Measurements from ENCODE around the gene GALNT2.

GALNT2 gene

GRCh38 chr1:230315099-230315498 lies 248.1 kb downstream of the GALNT2 start:
- peaks cover 0 to 2% (median 0%) of the 10 kb centered on the region in 3 experiments for H3K27me3 ChIP-seq (ENCODE audit: control insufficient read depth in 3 of 3, insufficient read depth in 3 of 3, low read depth in 1 of 3, low read length in 3 of 3)
- H3K9ac ChIP-seq (ENCODE audit: low read depth, low read length, poor library complexity): no peak overlapping the region
- no peak overlapping the region for H2BK5ac ChIP-seq (ENCODE audit: low read length)
- no peak overlapping the region for H4K8ac ChIP-seq (ENCODE audit: low read depth, low read length)
- peaks cover 0 to 1% of the 10 kb centered on the region in 2 donors for H3K9me3 ChIP-seq (replicated peaks in 1 of 2; ENCODE audit: control insufficient read depth in 2 of 2, insufficient read depth in 1 of 2, low read depth in 1 of 2, low read length in 2 of 2)
- no peak overlapping the region for H2BK12ac ChIP-seq (ENCODE audit: low read length)
- H4K91ac ChIP-seq (ENCODE audit: low read depth, low read length, poor library complexity): no peak overlapping the region
- no peak overlapping the region for H3K4me2 ChIP-seq (ENCODE audit: insufficient read depth, low read length, poor library complexity, severe bottlenecking)
- no peak overlapping the region for H3K27ac ChIP-seq (replicated peaks; ENCODE audit: low read length)
- H2BK120ac ChIP-seq (ENCODE audit: low read depth, low read length): no peak overlapping the region
- WGBS, 2 donors (ENCODE audit: extremely low coverage in 2 of 2, insufficient read length in 2 of 2, insufficient replicate concordance in 1 of 2): no CpG with 5 or more reads among the region's 6 CpGs
- no peak overlapping the region for H3K4me3 ChIP-seq (ENCODE audit: low read length in 2 of 2)
- peak overlapping the region; percentile 49 for H2AK5ac ChIP-seq (ENCODE audit: low read depth, low read length)
- no peak overlapping the region for H3K14ac ChIP-seq (ENCODE audit: low read length)
- no peak for DNase-seq (ENCODE audit: low spot score)
- no peak overlapping the region for H2BK15ac ChIP-seq (ENCODE audit: low read length)
- H3K23ac ChIP-seq (ENCODE audit: low read depth, low read length, poor library complexity): no peak overlapping the region
- no peak overlapping the region for H3K4ac ChIP-seq (ENCODE audit: low read length)
- H3K4me1 ChIP-seq (ENCODE audit: control insufficient read depth in 2 of 2, insufficient read depth in 1 of 2, low read depth in 1 of 2, low read length in 2 of 2): peaks cover 2 to 3% of the 10 kb centered on the region in 2 donors
- H3K18ac ChIP-seq (ENCODE audit: low read length): peak overlapping the region; percentile 35
- H3K79me1 ChIP-seq (ENCODE audit: low read depth, low read length): no peaks in the 10 kb centered on the region
- no peak overlapping the region for H2AFZ ChIP-seq (ENCODE audit: low read length)
- peaks cover 0 to 2% of the 10 kb centered on the region in 2 donors for H3K36me3 ChIP-seq (replicated peaks in 1 of 2; ENCODE audit: control insufficient read depth in 2 of 2, insufficient read depth in 2 of 2, low read length in 2 of 2)

- DNase-seq (ENCODE audit: low spot score): no peak
Measured at GRCh38 chr1:230316864-230317745, 250.1 kb downstream of the GALNT2 start.

GRCh38 chr1:230317823-230318819 lies 251.1 kb downstream of the GALNT2 start:
- Histone ChIP-seq H2BK15ac (ENCODE audit: low read length) (no peak overlapping the region), H2AFZ (ENCODE audit: low read length) (no peak overlapping the region), H3K18ac (ENCODE audit: low read length) (no peak overlapping the region), H3K79me1 (ENCODE audit: low read depth, low read length) (no peaks in the 10 kb centered on the region), H3K4me1 (ENCODE audit: control insufficient read depth in 2 of 2, insufficient read depth in 1 of 2, low read depth in 1 of 2, low read length in 2 of 2) (no peaks in the 10 kb centered on the region), H3K4me2 (ENCODE audit: insufficient read depth, low read length, poor library complexity, severe bottlenecking) (no peak overlapping the region), H3K4ac (ENCODE audit: low read length) (peak overlapping the region; percentile 38), H3K9ac (ENCODE audit: low read depth, low read length, poor library complexity) (no peak overlapping the region), H3K9me3 (replicated peaks in 1 of 2; ENCODE audit: control insufficient read depth in 2 of 2, insufficient read depth in 1 of 2, low read depth in 1 of 2, low read length in 2 of 2) (peaks cover 0 to 1% of the 10 kb centered on the region in 2 donors), H2AK5ac (ENCODE audit: low read depth, low read length) (no peak overlapping the region), H3K4me3 (ENCODE audit: low read length in 2 of 2) (peak overlapping the region in 1 of 2 donors; percentile 12), H4K8ac (ENCODE audit: low read depth, low read length) (no peak overlapping the region), H3K23ac (ENCODE audit: low read depth, low read length, poor library complexity) (peak overlapping the region; percentile 10), H2BK5ac (ENCODE audit: low read length) (no peak overlapping the region), H3K27me3 (ENCODE audit: control insufficient read depth in 3 of 3, insufficient read depth in 3 of 3, low read depth in 1 of 3, low read length in 3 of 3) (no peaks in the 10 kb centered on the region), H3K27ac (replicated peaks; ENCODE audit: low read length) (no peak overlapping the region), H2BK12ac (ENCODE audit: low read length) (no peak overlapping the region), H2BK120ac (ENCODE audit: low read depth, low read length) (no peak overlapping the region), H4K91ac (ENCODE audit: low read depth, low read length, poor library complexity) (no peak overlapping the region), H3K14ac (ENCODE audit: low read length) (no peak overlapping the region), H3K36me3 (replicated peaks in 1 of 2; ENCODE audit: control insufficient read depth in 2 of 2, insufficient read depth in 2 of 2, low read length in 2 of 2) (peaks cover 3 to 32% of the 10 kb centered on the region in 2 donors)
- no peak for DNase-seq (ENCODE audit: low spot score)
- no CpG with 5 or more reads among the region's 23 CpGs for WGBS, 2 donors (ENCODE audit: extremely low coverage in 2 of 2, insufficient read length in 2 of 2, insufficient replicate concordance in 1 of 2)

More at GRCh38 chr1:230316864-230317745, 250.1 kb downstream of the GALNT2 start:
- no peak overlapping the region for H2BK12ac ChIP-seq (ENCODE audit: low read length)
- H3K4me1 ChIP-seq (ENCODE audit: control insufficient read depth in 2 of 2, insufficient read depth in 1 of 2, low read depth in 1 of 2, low read length in 2 of 2): peaks cover 0 to 2% of the 10 kb centered on the region in 2 donors
- H4K91ac ChIP-seq (ENCODE audit: low read depth, low read length, poor library complexity): peak overlapping the region; percentile 5
- no CpG with 5 or more reads among the region's 23 CpGs for WGBS, 2 donors (ENCODE audit: extremely low coverage in 2 of 2, insufficient read length in 2 of 2, insufficient replicate concordance in 1 of 2)
- H3K23ac ChIP-seq (ENCODE audit: low read depth, low read length, poor library complexity): no peak overlapping the region
- peaks cover 0 to 21% of the 10 kb centered on the region in 2 donors for H3K36me3 ChIP-seq (replicated peaks in 1 of 2; ENCODE audit: control insufficient read depth in 2 of 2, insufficient read depth in 2 of 2, low read length in 2 of 2)
- no peak overlapping the region for H3K4me2 ChIP-seq (ENCODE audit: insufficient read depth, low read length, poor library complexity, severe bottlenecking)
- no peak overlapping the region for H2AK5ac ChIP-seq (ENCODE audit: low read depth, low read length)
- H2BK15ac ChIP-seq (ENCODE audit: low read length): no peak overlapping the region
- H2BK120ac ChIP-seq (ENCODE audit: low read depth, low read length): no peak overlapping the region
- H3K4ac ChIP-seq (ENCODE audit: low read length): no peak overlapping the region
- peaks cover 0 to 2% (median 0%) of the 10 kb centered on the region in 3 experiments for H3K27me3 ChIP-seq (ENCODE audit: control insufficient read depth in 3 of 3, insufficient read depth in 3 of 3, low read depth in 1 of 3, low read length in 3 of 3)
- no peak overlapping the region for H3K27ac ChIP-seq (replicated peaks; ENCODE audit: low read length)
- H2AFZ ChIP-seq (ENCODE audit: low read length): no peak overlapping the region
- H4K8ac ChIP-seq (ENCODE audit: low read depth, low read length): peak overlapping the region; percentile 29
- no peak overlapping the region for H3K18ac ChIP-seq (ENCODE audit: low read length)
- peaks cover 0 to 1% of the 10 kb centered on the region in 2 donors for H3K9me3 ChIP-seq (replicated peaks in 1 of 2; ENCODE audit: control insufficient read depth in 2 of 2, insufficient read depth in 1 of 2, low read depth in 1 of 2, low read length in 2 of 2)
- H3K9ac ChIP-seq (ENCODE audit: low read depth, low read length, poor library complexity): no peak overlapping the region
- no peaks in the 10 kb centered on the region for H3K79me1 ChIP-seq (ENCODE audit: low read depth, low read length)
- no peak overlapping the region for H2BK5ac ChIP-seq (ENCODE audit: low read length)
- H3K14ac ChIP-seq (ENCODE audit: low read length): no peak overlapping the region
- no peak overlapping the region for H3K4me3 ChIP-seq (ENCODE audit: low read length in 2 of 2)

All from neuronal stem cell (in vitro differentiated cells).